ENCODE results near the gene CRTAP. TPM values are rescaled to one million over a fixed set of nuclear protein-coding genes. Genes with fewer than 3 reads are reported as not detected.
"Not testable (repeated sequence)": the region's sequence is repeated elsewhere in the genome, so short reads cannot be mapped to it uniquely, and the experiment has no call there.

The CRTAP gene
- total RNA-seq, 1 donor from 2014 or later, result 147 TPM

DNA sequence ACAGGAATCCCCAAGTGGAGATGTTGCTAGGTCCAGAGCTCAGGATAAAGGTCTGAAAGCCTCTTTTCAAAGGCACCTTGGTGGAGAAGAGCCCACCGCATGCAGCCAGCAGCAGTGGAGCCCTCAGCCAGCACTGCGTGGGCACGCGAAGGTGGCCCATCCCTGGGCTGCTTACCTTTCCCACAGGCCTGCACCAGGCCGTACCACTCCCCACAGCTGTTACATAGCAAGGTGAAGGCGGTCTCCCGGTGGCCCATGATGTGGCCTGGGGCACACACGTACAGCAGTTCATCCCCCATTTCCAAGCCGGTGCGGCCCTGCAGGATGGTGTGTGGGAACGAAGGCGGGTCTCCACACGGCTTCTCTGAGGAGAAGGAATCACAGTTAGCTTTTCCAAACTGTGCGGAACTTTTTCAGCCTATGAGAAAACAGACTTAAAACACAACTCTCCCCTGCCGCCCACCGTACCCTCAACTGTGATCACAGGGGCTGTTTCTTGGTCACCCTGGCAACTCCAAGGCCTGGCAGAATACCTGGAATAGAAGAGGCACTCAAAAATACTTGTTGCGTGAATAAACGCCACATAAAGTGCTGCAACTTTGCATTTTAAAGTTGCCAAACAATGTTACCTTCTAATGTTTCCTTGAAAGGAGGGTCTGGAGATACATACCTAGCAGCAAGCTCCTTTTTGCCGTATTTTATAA is 61.0 kb downstream of the CRTAP start:
- H3K4me1 Mint-ChIP-seq, result peaks cover 4% of the 10 kb centered on the region
- H3K27me3 Mint-ChIP-seq (ENCODE audit: low read depth), result no peaks in the 10 kb centered on the region
- TF ChIP-seq, protein P1, sequence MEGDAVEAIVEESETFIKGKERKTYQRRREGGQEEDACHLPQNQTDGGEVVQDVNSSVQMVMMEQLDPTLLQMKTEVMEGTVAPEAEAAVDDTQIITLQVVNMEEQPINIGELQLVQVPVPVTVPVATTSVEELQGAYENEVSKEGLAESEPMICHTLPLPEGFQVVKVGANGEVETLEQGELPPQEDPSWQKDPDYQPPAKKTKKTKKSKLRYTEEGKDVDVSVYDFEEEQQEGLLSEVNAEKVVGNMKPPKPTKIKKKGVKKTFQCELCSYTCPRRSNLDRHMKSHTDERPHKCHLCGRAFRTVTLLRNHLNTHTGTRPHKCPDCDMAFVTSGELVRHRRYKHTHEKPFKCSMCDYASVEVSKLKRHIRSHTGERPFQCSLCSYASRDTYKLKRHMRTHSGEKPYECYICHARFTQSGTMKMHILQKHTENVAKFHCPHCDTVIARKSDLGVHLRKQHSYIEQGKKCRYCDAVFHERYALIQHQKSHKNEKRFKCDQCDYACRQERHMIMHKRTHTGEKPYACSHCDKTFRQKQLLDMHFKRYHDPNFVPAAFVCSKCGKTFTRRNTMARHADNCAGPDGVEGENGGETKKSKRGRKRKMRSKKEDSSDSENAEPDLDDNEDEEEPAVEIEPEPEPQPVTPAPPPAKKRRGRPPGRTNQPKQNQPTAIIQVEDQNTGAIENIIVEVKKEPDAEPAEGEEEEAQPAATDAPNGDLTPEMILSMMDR (conservative IDR thresholded peaks at IDR 0.05), result no peak
- H3K36me3 Mint-ChIP-seq (ENCODE audit: low read depth), result no peaks in the 10 kb centered on the region
- H3K27ac Mint-ChIP-seq (ENCODE audit: unreplicated experiment), result no peak overlapping the region
- DNase-seq (ENCODE audit: low read depth, low spot score), result no peak
- peaks cover 6% of the 10 kb centered on the region for H3K9me3 Mint-ChIP-seq
- H3K4me3 Mint-ChIP-seq, result no peak overlapping the region

DNA sequence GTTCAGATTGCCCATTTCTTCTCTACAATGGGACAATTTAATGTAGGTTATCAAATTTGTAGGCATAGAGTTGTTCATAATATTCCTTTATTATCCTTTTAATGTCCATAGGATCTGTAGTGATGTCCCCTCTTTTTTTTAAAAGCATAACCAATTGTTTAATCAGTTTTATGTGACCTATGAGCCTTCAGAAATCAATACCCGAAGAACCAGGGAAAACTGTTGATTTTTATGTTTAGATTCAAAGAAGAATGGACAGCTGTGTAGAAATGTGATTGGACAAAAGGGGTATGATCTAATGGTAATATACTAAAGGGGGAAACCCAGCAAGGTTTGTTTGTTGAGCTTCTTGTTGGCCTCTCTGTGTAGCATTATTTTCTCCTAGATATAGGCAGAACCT is 65.3 kb downstream of the CRTAP start:
- no peak overlapping the region for H3K27ac Mint-ChIP-seq (ENCODE audit: unreplicated experiment)
- no peaks in the 10 kb centered on the region for H3K36me3 Mint-ChIP-seq (ENCODE audit: low read depth)
- peaks cover 4% of the 10 kb centered on the region for H3K4me1 Mint-ChIP-seq

DNA sequence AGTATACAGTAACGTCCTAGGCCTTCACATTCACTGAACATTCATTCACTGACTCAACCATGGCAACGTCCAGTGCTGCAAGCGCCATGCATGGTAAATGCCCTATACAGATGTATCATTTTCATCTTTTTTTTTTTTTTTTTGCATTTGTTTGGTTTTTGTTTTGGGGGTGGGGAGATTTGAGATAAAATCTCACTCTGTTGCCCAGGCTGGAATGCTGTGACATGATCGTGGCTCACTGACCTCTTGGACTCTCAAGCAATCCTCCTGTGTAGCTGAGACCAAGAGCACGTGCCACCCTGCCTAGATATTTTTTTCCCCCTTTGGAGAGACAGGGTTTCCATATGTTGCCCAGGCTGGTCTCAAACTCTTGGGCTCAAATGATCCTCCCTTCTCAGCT is 67.4 kb downstream of the CRTAP start:
- Mint-ChIP-seq H3K4me1 (no peaks in the 10 kb centered on the region), H3K36me3 (ENCODE audit: low read depth) (no peaks in the 10 kb centered on the region), H3K27me3 (ENCODE audit: low read depth) (no peaks in the 10 kb centered on the region), H3K27ac (ENCODE audit: unreplicated experiment) (no peak overlapping the region), H3K9me3 (peaks cover 6% of the 10 kb centered on the region), H3K4me3 (no peak overlapping the region)
- TF ChIP-seq, protein P1 (conservative IDR thresholded peaks at IDR 0.05), result no peak
- DNase-seq (ENCODE audit: low read depth, low spot score), result no peak

More for the DNA sequence above, 65.3 kb downstream of the CRTAP start:
- Mint-ChIP-seq H3K27me3 (ENCODE audit: low read depth) (no peaks in the 10 kb centered on the region), H3K9me3 (peaks cover 6% of the 10 kb centered on the region), H3K4me3 (no peak overlapping the region)
- TF ChIP-seq, protein P1 (conservative IDR thresholded peaks at IDR 0.05), result no peak
- no peak for DNase-seq (ENCODE audit: low read depth, low spot score)

DNA sequence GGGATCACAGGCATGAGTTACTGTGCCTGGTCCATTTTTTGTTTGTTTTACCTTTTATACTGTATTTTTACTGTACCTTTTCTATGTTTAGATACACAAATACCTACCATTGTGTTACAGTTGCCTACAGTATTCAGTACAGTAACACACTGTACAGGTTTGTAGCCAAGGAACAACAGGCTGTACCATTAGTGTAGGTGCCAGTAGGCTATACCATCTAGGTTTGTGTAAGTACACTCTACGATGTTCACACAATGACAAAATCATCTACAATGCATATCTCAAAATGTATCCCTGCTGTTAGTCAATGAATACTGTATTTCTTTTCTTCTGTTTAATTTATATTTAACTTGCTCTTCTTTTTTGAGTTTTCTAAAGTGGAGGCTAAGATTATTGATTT is 67.8 kb downstream of the CRTAP start:
- H3K4me3 Mint-ChIP-seq; H3K9me3 Mint-ChIP-seq; H3K36me3 Mint-ChIP-seq (ENCODE audit: low read depth); H3K4me1 Mint-ChIP-seq; DNase-seq (ENCODE audit: low read depth, low spot score); H3K27me3 Mint-ChIP-seq (ENCODE audit: low read depth); H3K27ac Mint-ChIP-seq (ENCODE audit: unreplicated experiment): not testable (repeated sequence)

DNA sequence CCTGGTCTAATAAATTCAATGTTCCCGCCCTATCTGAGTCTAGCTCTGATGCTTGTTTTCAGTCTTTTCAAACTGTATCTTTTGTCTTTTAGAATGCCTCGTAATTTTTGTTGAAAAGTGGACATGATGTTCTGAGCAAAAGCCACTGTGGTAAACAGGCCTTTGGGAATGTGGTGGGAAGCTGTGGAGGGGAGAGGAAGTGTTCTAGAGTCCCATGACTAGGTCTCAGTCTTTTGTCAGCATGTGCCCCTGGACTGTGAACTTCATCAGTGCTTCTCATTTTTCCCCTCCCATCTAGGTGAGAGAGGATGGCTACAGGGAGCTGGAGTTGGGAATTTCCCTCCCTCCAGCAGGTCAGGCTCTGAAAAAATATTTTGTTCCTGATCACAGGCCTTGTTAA is 71.0 kb downstream of the CRTAP start:
- Mint-ChIP-seq H3K36me3 (ENCODE audit: low read depth) (no peaks in the 10 kb centered on the region), H3K9me3 (peaks cover 4% of the 10 kb centered on the region), H3K4me1 (peaks cover 5% of the 10 kb centered on the region), H3K27ac (ENCODE audit: unreplicated experiment) (no peak overlapping the region), H3K27me3 (ENCODE audit: low read depth) (no peaks in the 10 kb centered on the region), H3K4me3 (no peak overlapping the region)
- DNase-seq (ENCODE audit: low read depth, low spot score), result no peak
- TF ChIP-seq, protein P1 (conservative IDR thresholded peaks at IDR 0.05), result no peak

DNA sequence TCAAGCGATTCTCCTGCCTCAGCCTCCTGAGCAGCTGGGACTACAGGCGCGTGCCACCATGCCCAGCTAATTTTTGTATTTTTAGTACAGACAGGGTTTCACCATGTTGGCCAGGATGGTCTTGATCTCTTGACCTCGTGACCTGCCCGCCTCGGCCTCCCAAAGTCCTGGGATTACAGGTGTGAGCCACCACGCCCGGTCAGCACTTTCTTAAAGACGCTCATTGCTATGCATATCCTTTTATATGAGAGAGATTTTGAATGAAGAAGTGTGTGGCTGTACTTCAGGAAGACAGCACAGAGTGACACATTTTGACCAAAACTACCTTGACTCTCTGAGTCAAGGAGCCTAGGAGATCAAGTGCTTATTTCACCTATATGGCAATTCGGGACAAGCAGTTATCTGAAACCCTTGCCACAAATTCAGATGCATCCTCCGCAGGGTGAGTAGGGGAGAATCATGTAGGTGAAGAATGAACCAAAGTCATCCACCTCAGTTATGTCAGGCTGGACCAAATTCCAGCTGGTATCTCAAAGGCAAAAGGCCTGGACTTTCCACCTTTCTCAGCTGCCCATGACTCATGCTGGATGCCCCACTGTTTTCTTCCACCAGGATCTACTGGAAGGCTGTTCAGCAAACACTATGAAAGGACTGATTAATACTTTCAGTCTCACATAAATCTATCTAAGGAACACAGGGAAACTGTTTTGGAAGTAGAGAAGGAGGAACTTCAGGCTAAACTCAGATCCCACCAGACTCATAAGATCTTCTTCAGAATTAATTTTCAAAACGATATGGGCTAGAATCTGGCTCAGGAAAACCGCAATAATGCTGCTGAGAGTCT is 72.9 kb downstream of the CRTAP start:
- Mint-ChIP-seq H3K9me3 (peaks cover 8% of the 10 kb centered on the region), H3K27me3 (ENCODE audit: low read depth) (no peaks in the 10 kb centered on the region), H3K36me3 (ENCODE audit: low read depth) (no peaks in the 10 kb centered on the region), H3K4me1 (peaks cover 5% of the 10 kb centered on the region), H3K4me3 (no peak overlapping the region), H3K27ac (ENCODE audit: unreplicated experiment) (no peak overlapping the region)
- TF ChIP-seq, protein P1 (conservative IDR thresholded peaks at IDR 0.05), result no peak
- DNase-seq (ENCODE audit: low read depth, low spot score), result no peak
